Activated naive CD8-positive, alpha-beta T cell treated with anti-CD3 and anti-CD28 coated beads, Interleukin-2, amount 50 U/mL, for 24 hours (primary cell): ENCODE results near the gene JAKMIP3.

ENCODE experiments used
- ATAC-seq: fragments of 150-1000 bp; cut with Tn5 transposase; one replicate; pipeline ENCODE4 v1.10.0; 2021
- DNase-seq: peaks from one replicate; pipeline ENCODE4 v3.0.0; 2021
- H3K27ac Mint-ChIP-seq: one replicate; pipeline ENCODE4 v1.8.0; 2021; ENCODE audit warnings: mild to moderate bottlenecking, mixed read lengths
- H3K27me3 Mint-ChIP-seq: one replicate; pipeline ENCODE4 v1.8.0; 2021; ENCODE audit warnings: mixed read lengths
- H3K36me3 Mint-ChIP-seq: one replicate; pipeline ENCODE4 v1.8.0; 2021; ENCODE audit warnings: low read depth, mixed read lengths
- H3K4me1 Mint-ChIP-seq: one replicate; pipeline ENCODE4 v1.8.0; 2021; ENCODE audit warnings: mixed read lengths
- H3K4me3 Mint-ChIP-seq: one replicate; pipeline ENCODE4 v1.8.0; 2021; ENCODE audit warnings: mild to moderate bottlenecking, moderate library complexity, mixed read lengths
- H3K9me3 Mint-ChIP-seq: one replicate; pipeline ENCODE4 v1.8.0; 2021; ENCODE audit warnings: mixed read lengths

JAKMIP3 gene

GRCh38 chr10:132065491-132066105, at the start of gene JAKMIP3:
Gene JAKMIP3, plus strand, starts transcription at chr10:132065946. Its CDS starts 38,863 bp downstream, at chr10:132104809.
- ATAC-seq (peak; percentile 24), DNase-seq (no peak)
- Mint-ChIP-seq H3K27me3 (peaks cover 2% of the 10 kb centered on the region), H3K27ac (no peak within 1 kb of the TSS), H3K36me3 (no peaks in the 10 kb centered on the region), H3K9me3 (no peaks in the 10 kb centered on the region), H3K4me1 (peaks cover 6% of the 10 kb centered on the region), H3K4me3 (peak within 1 kb of the TSS; percentile 30)

- no peaks in the 10 kb centered on the region for H3K4me1 Mint-ChIP-seq
- no peaks in the 10 kb centered on the region for H3K27me3 Mint-ChIP-seq
- no peak overlapping the region for H3K27ac Mint-ChIP-seq
- H3K4me3 Mint-ChIP-seq: no peak overlapping the region
- ATAC-seq: no peak
- no peaks in the 10 kb centered on the region for H3K36me3 Mint-ChIP-seq
- DNase-seq: no peak
- no peaks in the 10 kb centered on the region for H3K9me3 Mint-ChIP-seq
Measured at GRCh38 chr10:132016514-132016913, 49.2 kb upstream of the JAKMIP3 start.

GRCh38 chr10:132018446-132018845, 47.3 kb upstream of the JAKMIP3 start:
- DNase-seq (no peak), ATAC-seq (no peak)
- H3K4me3 Mint-ChIP-seq: no peak overlapping the region
- H3K36me3 Mint-ChIP-seq: no peaks in the 10 kb centered on the region
- H3K4me1 Mint-ChIP-seq: peaks cover 5% of the 10 kb centered on the region
- H3K9me3 Mint-ChIP-seq: no peaks in the 10 kb centered on the region
- peaks cover 6% of the 10 kb centered on the region for H3K27me3 Mint-ChIP-seq
- no peak overlapping the region for H3K27ac Mint-ChIP-seq

- no peaks in the 10 kb centered on the region for H3K9me3 Mint-ChIP-seq
- peak; percentile 18 for ATAC-seq
- no peak for DNase-seq
- no peak overlapping the region for H3K4me3 Mint-ChIP-seq
- H3K4me1 Mint-ChIP-seq: peaks cover 5% of the 10 kb centered on the region
- H3K27me3 Mint-ChIP-seq: peaks cover 13% of the 10 kb centered on the region
- no peaks in the 10 kb centered on the region for H3K36me3 Mint-ChIP-seq
- H3K27ac Mint-ChIP-seq: no peak overlapping the region
Measured at GRCh38 chr10:132019366-132019765, 46.4 kb upstream of the JAKMIP3 start.

GRCh38 chr10:132020456-132020855, 45.3 kb upstream of the JAKMIP3 start:
- Mint-ChIP-seq H3K27ac (no peak overlapping the region), H3K9me3 (no peaks in the 10 kb centered on the region)

GRCh38 chr10:132021046-132021445, 44.7 kb upstream of the JAKMIP3 start:
- Mint-ChIP-seq H3K27ac (no peak overlapping the region), H3K4me1 (peaks cover 5% of the 10 kb centered on the region), H3K4me3 (no peak overlapping the region), H3K9me3 (no peaks in the 10 kb centered on the region), H3K36me3 (no peaks in the 10 kb centered on the region), H3K27me3 (peaks cover 21% of the 10 kb centered on the region)
- no peak for ATAC-seq
- no peak for DNase-seq

More at GRCh38 chr10:132020456-132020855, 45.3 kb upstream of the JAKMIP3 start:
- peaks cover 5% of the 10 kb centered on the region for H3K4me1 Mint-ChIP-seq
- H3K4me3 Mint-ChIP-seq: no peak overlapping the region
- no peak for DNase-seq
- H3K27me3 Mint-ChIP-seq: peaks cover 21% of the 10 kb centered on the region
- ATAC-seq: no peak
- H3K36me3 Mint-ChIP-seq: no peaks in the 10 kb centered on the region

GRCh38 chr10:132021504-132022143, 44.1 kb upstream of the JAKMIP3 start:
- DNase-seq (no peak), ATAC-seq (no peak)
- Mint-ChIP-seq H3K36me3 (no peaks in the 10 kb centered on the region), H3K9me3 (no peaks in the 10 kb centered on the region), H3K4me1 (peaks cover 5% of the 10 kb centered on the region), H3K27me3 (peaks cover 24% of the 10 kb centered on the region), H3K27ac (no peak overlapping the region), H3K4me3 (no peak overlapping the region)

GRCh38 chr10:132022241-132022640, 43.5 kb upstream of the JAKMIP3 start:
- Mint-ChIP-seq H3K4me1 (peaks cover 5% of the 10 kb centered on the region), H3K4me3 (no peak overlapping the region), H3K9me3 (no peaks in the 10 kb centered on the region)

GRCh38 chr10:132023092-132023811, 42.5 kb upstream of the JAKMIP3 start:
- H3K27me3 Mint-ChIP-seq: peaks cover 36% of the 10 kb centered on the region
- H3K27ac Mint-ChIP-seq: peak overlapping the region; percentile 14
- H3K4me3 Mint-ChIP-seq: no peak overlapping the region
- ATAC-seq (peak; percentile 62), DNase-seq (peak; percentile 87)
- H3K36me3 Mint-ChIP-seq: no peaks in the 10 kb centered on the region
- H3K9me3 Mint-ChIP-seq: no peaks in the 10 kb centered on the region
- H3K4me1 Mint-ChIP-seq: peaks cover 5% of the 10 kb centered on the region

More at GRCh38 chr10:132022241-132022640, 43.5 kb upstream of the JAKMIP3 start:
- no peak for ATAC-seq
- no peak for DNase-seq
- Mint-ChIP-seq H3K27me3 (peaks cover 27% of the 10 kb centered on the region), H3K36me3 (no peaks in the 10 kb centered on the region), H3K27ac (no peak overlapping the region)

GRCh38 chr10:132027423-132027983, 38.2 kb upstream of the JAKMIP3 start:
- peaks cover 5% of the 10 kb centered on the region for H3K4me1 Mint-ChIP-seq
- H3K36me3 Mint-ChIP-seq: no peaks in the 10 kb centered on the region
- no peak overlapping the region for H3K27ac Mint-ChIP-seq
- ATAC-seq: no peak
- H3K27me3 Mint-ChIP-seq: peaks cover 49% of the 10 kb centered on the region
- no peaks in the 10 kb centered on the region for H3K9me3 Mint-ChIP-seq
- no peak for DNase-seq
- no peak overlapping the region for H3K4me3 Mint-ChIP-seq

- H3K4me3 Mint-ChIP-seq: no peak overlapping the region
- no peaks in the 10 kb centered on the region for H3K36me3 Mint-ChIP-seq
- no peak overlapping the region for H3K27ac Mint-ChIP-seq
- H3K27me3 Mint-ChIP-seq: peaks cover 47% of the 10 kb centered on the region
- DNase-seq (no peak), ATAC-seq (no peak)
- H3K4me1 Mint-ChIP-seq: no peaks in the 10 kb centered on the region
- no peaks in the 10 kb centered on the region for H3K9me3 Mint-ChIP-seq
Measured at GRCh38 chr10:132028706-132029105, 37.0 kb upstream of the JAKMIP3 start.

- no peak for ATAC-seq
- Mint-ChIP-seq H3K9me3 (no peaks in the 10 kb centered on the region), H3K4me3 (no peak overlapping the region), H3K27me3 (peaks cover 56% of the 10 kb centered on the region), H3K4me1 (no peaks in the 10 kb centered on the region), H3K36me3 (no peaks in the 10 kb centered on the region), H3K27ac (no peak overlapping the region)
- DNase-seq: no peak
Measured at GRCh38 chr10:132030898-132031463, 34.8 kb upstream of the JAKMIP3 start.

GRCh38 chr10:132033632-132034031, 32.1 kb upstream of the JAKMIP3 start:
- Mint-ChIP-seq H3K4me3 (no peak overlapping the region), H3K36me3 (no peaks in the 10 kb centered on the region), H3K27me3 (peaks cover 56% of the 10 kb centered on the region)

GRCh38 chr10:132035476-132035875, 30.3 kb upstream of the JAKMIP3 start:
- H3K4me3 Mint-ChIP-seq: no peak overlapping the region

More at GRCh38 chr10:132033632-132034031, 32.1 kb upstream of the JAKMIP3 start:
- DNase-seq: no peak
- H3K9me3 Mint-ChIP-seq: no peaks in the 10 kb centered on the region
- ATAC-seq: no peak
- H3K27ac Mint-ChIP-seq: no peak overlapping the region
- peaks cover 5% of the 10 kb centered on the region for H3K4me1 Mint-ChIP-seq

More at GRCh38 chr10:132035476-132035875, 30.3 kb upstream of the JAKMIP3 start:
- Mint-ChIP-seq H3K27me3 (peaks cover 60% of the 10 kb centered on the region), H3K9me3 (no peaks in the 10 kb centered on the region), H3K36me3 (no peaks in the 10 kb centered on the region), H3K4me1 (peaks cover 5% of the 10 kb centered on the region), H3K27ac (no peak overlapping the region)
- ATAC-seq (no peak), DNase-seq (no peak)
